NCI-H1105 treated with DMSO at 0.1 percent for 48 hours (cell line): Measurements from ENCODE around the gene SMIM44.

Experiments
- DNase-seq: peaks from one replicate; lab custom pipeline; 2025; lab: John Stamatoyannopoulos, UW

SMIM44 gene

GRCh38 chr19:3500429-3501101, 17.3 kb upstream of the SMIM44 start, which contains the start of gene DOHH:
DOHH (minus strand) TSS chr19:3500674; CDS start chr19:3496814, 3,860 bp downstream.
- peak; percentile 96 for DNase-seq

- no peak for DNase-seq
Measured at GRCh38 chr19:3499738-3500428, 16.6 kb upstream of the SMIM44 start.

- DNase-seq = no peak
Measured at GRCh38 chr19:3497757-3498520, 14.7 kb upstream of the SMIM44 start.

- DNase-seq = no peak
Measured at GRCh38 chr19:3496392-3497273, 13.4 kb upstream of the SMIM44 start.

- DNase-seq = no peak
Measured at GRCh38 chr19:3494559-3494958, 11.3 kb upstream of the SMIM44 start.

- DNase-seq = no peak
Measured at GRCh38 chr19:3494051-3494450, 10.8 kb upstream of the SMIM44 start.

GRCh38 chr19:3493651-3494050, 10.4 kb upstream of the SMIM44 start:
- DNase-seq = no peak

- DNase-seq = no peak
Measured at GRCh38 chr19:3492919-3493318, 9.7 kb upstream of the SMIM44 start.

- DNase-seq = no peak
Measured at GRCh38 chr19:3492131-3492839, 9.0 kb upstream of the SMIM44 start.

- DNase-seq = no peak
Measured at GRCh38 chr19:3491396-3492119, 8.3 kb upstream of the SMIM44 start.

- no peak for DNase-seq
Measured at GRCh38 chr19:3482507-3483225, 575 bp downstream of the SMIM44 start.

GRCh38 chr19:3481241-3482090, 1.8 kb downstream of the SMIM44 start:
- no peak for DNase-seq

- DNase-seq = no peak
Measured at GRCh38 chr19:3480383-3481091, 2.7 kb downstream of the SMIM44 start, which contains the start of gene SMIM24. SMIM24 (minus strand) TSS chr19:3480525; CDS start chr19:3480463, 62 bp downstream.

GRCh38 chr19:3479834-3480215, 3.4 kb downstream of the SMIM44 start:
- DNase-seq = no peak

GRCh38 chr19:3479177-3479833, 3.9 kb downstream of the SMIM44 start:
- no peak for DNase-seq

GRCh38 chr19:3478409-3479176, 4.6 kb downstream of the SMIM44 start:
- no peak for DNase-seq

GRCh38 chr19:3477951-3478350, 5.3 kb downstream of the SMIM44 start:
- no peak for DNase-seq
